GM12878 (cell line): ENCODE results near the gene ANO7. TPM values are rescaled to one million over a fixed set of nuclear protein-coding genes. Genes with fewer than 3 reads are reported as not detected.
A peak's percentile ranks its signal among the peaks of the same experiment; 100 is the strongest.

Experiments used
- ATAC-seq: fragments of 200-7000 bp; cut with Tn5 transposase; 3 replicates; pipeline ENCODE4 v1.9.1; 2020; ENCODE audit warnings: mild to moderate bottlenecking, moderate library complexity
- BruUV-seq: library from RNA; stranded (reverse); fragments of 400-500 nt; replicated peaks from 2 replicates; lab custom pipeline; 2021; lab: Mats Ljungman, UMichigan
- CTCF ChIA-PET: fragments of 300-600 bp; sonication (Branson Sonifier 250); formaldehyde crosslinking; extraction: SDS; loops from one replicate; lab custom pipeline; 2021; ENCODE audit warnings: inconsistent platforms; lab: Yijun Ruan, JAX
- POLR2A ChIA-PET: fragments of 350-600 bp; formaldehyde crosslinking; extraction: SDS; loops from one replicate; lab custom pipeline; 2021; ENCODE audit warnings: inconsistent platforms; lab: Charles Lee
- RAD21 ChIA-PET: fragments of 300-600 bp; sonication (Branson Sonifier 250); formaldehyde crosslinking; loops from one replicate; lab custom pipeline; 2023; ENCODE audit warnings: antibody characterized with exemption; ENCODE audit not compliant: unreplicated experiment; lab: Charles Lee
- SMC1A ChIA-PET: fragments of 300-600 bp; sonication (Branson Sonifier 250); formaldehyde crosslinking; loops from one replicate; lab custom pipeline; 2023; ENCODE audit not compliant: unreplicated experiment, uncharacterized antibody; lab: Charles Lee
- DNase-seq: peaks from one replicate; pipeline ENCODE4 v3.0.0-alpha.2; 2011; ENCODE audit warnings: low read depth, low spot score
- FAIRE-seq: peaks from 3 replicates; lab custom pipeline; 2011; peaks lifted over from hg19 to GRCh38; lab: Jason Lieb, UNC
- H2AFZ ChIP-seq: 2 replicates; pipeline ENCODE4 v1.6.0; 2011; ENCODE audit warnings: low read depth, low read length, control low read depth; ENCODE audit not compliant: control insufficient read depth
- H3K27ac ChIP-seq: 2 replicates; pipeline ENCODE4 v1.5.1; 2011; ENCODE audit warnings: control low read depth; ENCODE audit not compliant: control insufficient read depth, insufficient read depth
- H3K27me3 ChIP-seq, 2 experiments: replicated peaks in 1 of 2; 2 replicates each; pipeline versions ENCODE4 v1.6.0 to v1.6.1; 2011; ENCODE audit warnings: low read length in 1 of 2; ENCODE audit not compliant: control insufficient read depth in 2 of 2, insufficient read depth in 2 of 2
- H3K36me3 ChIP-seq, 2 experiments: 2 replicates each; pipeline ENCODE4 v1.5.1; 2011; ENCODE audit warnings: low read length in 1 of 2; ENCODE audit not compliant: control insufficient read depth in 2 of 2, insufficient read depth in 2 of 2
- H3K4me1 ChIP-seq: 2 replicates; pipeline ENCODE4 v1.6.1; 2011; ENCODE audit warnings: mild to moderate bottlenecking, low read length, moderate library complexity, mixed read lengths; ENCODE audit not compliant: control insufficient read depth, insufficient read depth
- H3K4me2 ChIP-seq: 2 replicates; pipeline ENCODE4 v1.6.0; 2011; ENCODE audit warnings: control low read depth; ENCODE audit not compliant: control insufficient read depth, insufficient read depth
- H3K4me3 ChIP-seq: fragments of 200-600 bp; sonication (generic); 2 replicates; pipeline ENCODE4 v1.5.1; 2016
- H3K79me2 ChIP-seq: 2 replicates; pipeline ENCODE4 v1.6.0; 2011; ENCODE audit warnings: low read length; ENCODE audit not compliant: control insufficient read depth, insufficient read depth
- H3K9ac ChIP-seq: 2 replicates; pipeline ENCODE4 v1.8.0; 2011; ENCODE audit warnings: low read length, control low read depth, mixed read lengths; ENCODE audit not compliant: control insufficient read depth, insufficient read depth
- H3K9me3 ChIP-seq: replicated peaks from 3 replicates; pipeline ENCODE4 v1.5.1; 2011; ENCODE audit warnings: mild to moderate bottlenecking, low read length; ENCODE audit not compliant: control insufficient read depth, insufficient read depth
- H4K20me1 ChIP-seq: 2 replicates; pipeline ENCODE4 v1.6.0; 2011; ENCODE audit not compliant: control insufficient read depth, insufficient read depth
- ASH2L ChIP-seq: fragments of 300-600, 200-600 bp; sonication (generic); IDR thresholded peaks from 2 replicates; pipeline ENCODE4 v1.6.1; 2017; ENCODE audit warnings: low read depth, mild to moderate bottlenecking, borderline replicate concordance
- BACH1 ChIP-seq: fragments of 450-650 bp; IDR thresholded peaks from 2 replicates; pipeline ENCODE4 v1.6.1; 2017; ENCODE audit warnings: mild to moderate bottlenecking, borderline replicate concordance
- CREM ChIP-seq: IDR thresholded peaks from 2 replicates; pipeline ENCODE4 v1.6.1; 2014; ENCODE audit warnings: antibody characterized with exemption, low read depth
- GATAD2B ChIP-seq: fragments of 450-650 bp; conservative IDR thresholded peaks from 2 replicates; pipeline ENCODE4 v1.6.1; 2017; ENCODE audit warnings: low read depth, mild to moderate bottlenecking, moderate library complexity
- IKZF1 ChIP-seq: fragments of 450-650 bp; conservative IDR thresholded peaks from 2 replicates; pipeline ENCODE4 v1.6.1; 2017; ENCODE audit warnings: antibody characterized with exemption, mild to moderate bottlenecking
- LARP7 ChIP-seq: fragments of 450-650 bp; IDR thresholded peaks from 2 replicates; pipeline ENCODE4 v1.6.1; 2017; ENCODE audit warnings: mild to moderate bottlenecking
- MEF2B ChIP-seq: fragments of 450-650 bp; IDR thresholded peaks from 2 replicates; pipeline ENCODE4 v1.6.1; 2018; ENCODE audit warnings: mild to moderate bottlenecking, moderate library complexity; ENCODE audit not compliant: partially characterized antibody, poor library complexity, severe bottlenecking
- NFIC ChIP-seq: IDR thresholded peaks from 2 replicates; pipeline ENCODE4 v1.6.1; 2012; ENCODE audit warnings: low read depth, mild to moderate bottlenecking, inconsistent platforms, low read length, moderate library complexity
- NFXL1 ChIP-seq: fragments of 450-650 bp; IDR thresholded peaks from 2 replicates; pipeline ENCODE4 v1.6.1; 2017; ENCODE audit warnings: antibody characterized with exemption, mild to moderate bottlenecking, borderline replicate concordance
- POLR2A ChIP-seq: IDR thresholded peaks from 2 replicates; pipeline ENCODE4 v1.6.1; 2011; ENCODE audit warnings: low read depth, mild to moderate bottlenecking, low read length
- POLR2AphosphoS5 ChIP-seq: IDR thresholded peaks from 2 replicates; pipeline ENCODE4 v1.6.1; 2011; ENCODE audit warnings: mild to moderate bottlenecking, low read length, inconsistent platforms
- RUNX3 ChIP-seq: IDR thresholded peaks from 2 replicates; pipeline ENCODE4 v1.6.1; 2012; ENCODE audit warnings: low read length, inconsistent platforms
- SMAD1 ChIP-seq: fragments of 450-650 bp; IDR thresholded peaks from 2 replicates; pipeline ENCODE4 v1.6.1; 2018; ENCODE audit warnings: mild to moderate bottlenecking, low read depth; ENCODE audit not compliant: partially characterized antibody
- SMARCA5 ChIP-seq: fragments of 450-650 bp; IDR thresholded peaks from 2 replicates; pipeline ENCODE4 v1.6.1; 2017; ENCODE audit warnings: mild to moderate bottlenecking
- SRF ChIP-seq, 2 experiments: IDR thresholded peaks; 2 replicates each; pipeline ENCODE4 v1.6.1; 2011; ENCODE audit warnings: low read depth in 2 of 2, low read length in 2 of 2, mild to moderate bottlenecking in 1 of 2, moderate library complexity in 1 of 2
- TAF1 ChIP-seq: IDR thresholded peaks from 2 replicates; pipeline ENCODE4 v1.6.1; 2011; ENCODE audit warnings: mild to moderate bottlenecking, low read depth, low read length, borderline replicate concordance
- TCF3 ChIP-seq: IDR thresholded peaks from 2 replicates; pipeline ENCODE4 v1.6.1; 2012; ENCODE audit warnings: low read depth, mild to moderate bottlenecking, low read length, borderline replicate concordance; ENCODE audit not compliant: insufficient read depth
- WGBS: methylation state at CpG from one replicate; pipeline ENCODE4 v1.1.6; 2016; ENCODE audit warnings: low lambda C conversion rate; ENCODE audit not compliant: insufficient replicate concordance, insufficient coverage; ENCODE audit errors: missing lambda C conversion rate; 5-methylcytosine and 5-hydroxymethylcytosine counted together
- in situ Hi-C: fragments of 300-500 bp; cut with MboI; formaldehyde crosslinking; loops from 9 replicates; pipeline ENCODE4 v1.14.3; 2018; ENCODE audit warnings: mixed read lengths
- intact Hi-C: fragments of 100-400 bp; cut with micrococcal nuclease; formaldehyde crosslinking; loops from one replicate; pipeline ENCODE4 v1.14.2; 2022; ENCODE audit not compliant: unreplicated experiment
- polyA plus RNA-seq, 11 experiments: library from polyadenylated mRNA; depleted of rRNA in 4 of 11; unstranded in 6 of 11; stranded (reverse) in 5 of 11; fragments of >200 nt; fragmentation: Nextera tagmentation in 4 of 11; fragmentation: Illumina TruSeq in 1 of 11; extraction: Ambion mirVana in 4 of 11; extraction: Trizol in 1 of 11; gene quantifications; 1 replicate in 1 of 11; 2 replicates in 10 of 11; pipeline versions ENCODE4 v1.2.1 to v1.2.3, GENCODE V29; 2011 to 2016; ENCODE audit warnings: inconsistent platforms in 2 of 11, missing spikeins in 2 of 11, low read depth in 1 of 11
- total RNA-seq, 4 experiments: library from RNA; depleted of rRNA in 3 of 4; stranded (reverse); fragments of >200 nt in 3 of 4; fragmentation: Illumina TruSeq in 1 of 4; extraction: Trizol in 1 of 4; gene quantifications; 2 replicates each; pipeline versions ENCODE4 v1.2.1 to v1.2.3, GENCODE V29; 2013 to 2021
- TF ChIP-seq, protein P1 (sequence below): fragments of 450-650 bp; IDR thresholded peaks from 2 replicates; pipeline ENCODE4 v1.6.1; 2017; ENCODE audit warnings: mild to moderate bottlenecking, moderate library complexity

Gene ANO7
- total and polyA plus RNA-seq, 10 of the 15 experiments (the other 5 are each of a cell fraction or from before 2014, with no cell fraction given) = 0.08 to 1.4 (median 0.44) TPM

DNA sequence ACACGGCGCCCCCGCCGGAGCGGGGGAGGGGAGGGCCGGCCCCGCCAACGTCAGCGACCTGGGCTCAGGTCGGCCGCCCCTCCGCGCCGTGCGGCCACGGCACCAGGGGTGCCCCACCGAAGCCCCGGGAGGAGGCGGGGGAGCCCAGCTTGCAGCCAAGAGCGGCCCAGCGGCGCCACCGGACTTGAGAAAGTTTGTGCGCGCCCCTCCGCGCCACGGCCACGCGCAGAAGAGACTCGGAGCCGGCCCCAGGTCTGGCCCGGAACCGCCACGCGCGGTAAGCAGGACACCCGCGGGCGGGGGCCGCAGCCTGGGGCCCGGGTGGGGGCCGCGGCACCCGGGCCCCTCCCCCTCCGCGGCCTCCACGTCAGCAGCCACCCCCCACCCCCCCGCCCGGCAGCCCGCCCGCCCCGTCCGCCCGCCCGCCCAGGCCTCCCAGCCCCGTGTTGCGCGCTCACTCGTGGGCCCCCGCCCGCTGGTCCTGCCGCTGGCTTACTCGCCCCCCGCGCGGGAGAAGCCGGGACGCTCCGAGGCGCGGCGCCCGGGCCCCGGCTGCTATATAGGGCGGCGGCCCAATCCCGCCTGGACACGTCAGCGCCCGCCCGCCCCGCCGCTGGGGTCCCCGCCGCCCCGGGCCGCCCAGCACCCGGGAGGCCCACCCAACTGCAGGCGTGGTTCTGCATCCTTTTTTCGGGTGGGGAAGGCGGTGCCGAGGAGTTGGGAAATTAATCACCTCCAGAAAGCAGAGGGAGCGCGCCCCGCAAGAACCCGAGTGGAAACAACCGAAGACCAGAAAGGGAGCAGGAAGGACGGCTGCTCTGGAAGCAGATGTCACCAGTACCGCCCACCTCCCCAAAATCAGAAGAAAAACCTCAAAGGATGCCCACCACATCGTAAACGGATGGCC, 84.1 kb downstream of the ANO7 start:
- CTCF ChIA-PET = no interaction called here
- no peak for FAIRE-seq
- intact Hi-C loops = loop anchor here (2.0 kb wide), 2 partner anchors 32 to 42 kb away; partner anchors contain the start of genes HDLBP and SEPTIN2
- no peak for TF ChIP-seq NFIC
- peak; percentile 47; the same call in 1 of the 2 replicates for TF ChIP-seq SMARCA5
- no peak for TF ChIP-seq CREM
- no peak for TF ChIP-seq ASH2L
- peak; percentile 42; the same call in 1 of the 2 replicates for TF ChIP-seq POLR2AphosphoS5
- TF ChIP-seq TAF1 = peak; percentile 26; the same call in 1 of the 2 replicates
- peak; percentile 53; the same call in 1 of the 2 replicates for TF ChIP-seq IKZF1
- TF ChIP-seq, protein P1, sequence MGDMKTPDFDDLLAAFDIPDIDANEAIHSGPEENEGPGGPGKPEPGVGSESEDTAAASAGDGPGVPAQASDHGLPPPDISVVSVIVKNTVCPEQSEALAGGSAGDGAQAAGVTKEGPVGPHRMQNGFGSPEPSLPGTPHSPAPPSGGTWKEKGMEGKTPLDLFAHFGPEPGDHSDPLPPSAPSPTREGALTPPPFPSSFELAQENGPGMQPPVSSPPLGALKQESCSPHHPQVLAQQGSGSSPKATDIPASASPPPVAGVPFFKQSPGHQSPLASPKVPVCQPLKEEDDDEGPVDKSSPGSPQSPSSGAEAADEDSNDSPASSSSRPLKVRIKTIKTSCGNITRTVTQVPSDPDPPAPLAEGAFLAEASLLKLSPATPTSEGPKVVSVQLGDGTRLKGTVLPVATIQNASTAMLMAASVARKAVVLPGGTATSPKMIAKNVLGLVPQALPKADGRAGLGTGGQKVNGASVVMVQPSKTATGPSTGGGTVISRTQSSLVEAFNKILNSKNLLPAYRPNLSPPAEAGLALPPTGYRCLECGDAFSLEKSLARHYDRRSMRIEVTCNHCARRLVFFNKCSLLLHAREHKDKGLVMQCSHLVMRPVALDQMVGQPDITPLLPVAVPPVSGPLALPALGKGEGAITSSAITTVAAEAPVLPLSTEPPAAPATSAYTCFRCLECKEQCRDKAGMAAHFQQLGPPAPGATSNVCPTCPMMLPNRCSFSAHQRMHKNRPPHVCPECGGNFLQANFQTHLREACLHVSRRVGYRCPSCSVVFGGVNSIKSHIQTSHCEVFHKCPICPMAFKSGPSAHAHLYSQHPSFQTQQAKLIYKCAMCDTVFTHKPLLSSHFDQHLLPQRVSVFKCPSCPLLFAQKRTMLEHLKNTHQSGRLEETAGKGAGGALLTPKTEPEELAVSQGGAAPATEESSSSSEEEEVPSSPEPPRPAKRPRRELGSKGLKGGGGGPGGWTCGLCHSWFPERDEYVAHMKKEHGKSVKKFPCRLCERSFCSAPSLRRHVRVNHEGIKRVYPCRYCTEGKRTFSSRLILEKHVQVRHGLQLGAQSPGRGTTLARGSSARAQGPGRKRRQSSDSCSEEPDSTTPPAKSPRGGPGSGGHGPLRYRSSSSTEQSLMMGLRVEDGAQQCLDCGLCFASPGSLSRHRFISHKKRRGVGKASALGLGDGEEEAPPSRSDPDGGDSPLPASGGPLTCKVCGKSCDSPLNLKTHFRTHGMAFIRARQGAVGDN = 0 out of 2 replicates have a peak, but pooled peaks have one; percentile 36
- peak; percentile 6; the same call in 1 of the 2 replicates for TF ChIP-seq RUNX3
- TF ChIP-seq BACH1 = peak; percentile 81
- TF ChIP-seq LARP7 = peak; percentile 63; the same call in 1 of the 2 replicates
- TF ChIP-seq POLR2A = peak; percentile 83
- TF ChIP-seq SMAD1 = no peak
- no peak for TF ChIP-seq TCF3
- peak; percentile 71; the same call in 1 of the 2 replicates for TF ChIP-seq GATAD2B
- TF ChIP-seq NFXL1 = no peak
- no peak for TF ChIP-seq SRF (IDR thresholded peaks at IDR 0.05; ENCODE audit: low read depth in 2 of 2, low read length in 2 of 2)
- no peak for TF ChIP-seq MEF2B

More for the DNA sequence above, 84.1 kb downstream of the ANO7 start:
- peak; percentile 83 for ATAC-seq
- peaks cover 79% of the 10 kb centered on the region for H3K79me2 ChIP-seq
- no peak for DNase-seq
- WGBS = 2% methylated on average over 66 of the region's 102 CpGs
- H3K36me3 ChIP-seq = peaks cover 3 to 4% of the 10 kb centered on the region in 2 experiments; a peak in 3 of 4 replicates
- H3K9ac ChIP-seq = peak overlapping the region; percentile 84
- in situ Hi-C loops = no loop called here
- H3K4me2 ChIP-seq = peak overlapping the region; percentile 32
- no peaks in the 10 kb centered on the region; the same call in 2 of the 3 replicates for H3K9me3 ChIP-seq
- peaks cover 17% of the 10 kb centered on the region for H3K4me1 ChIP-seq
- SMC1A ChIA-PET = no interaction called here
- H3K27me3 ChIP-seq = no peaks in the 10 kb centered on the region
- peaks cover 6% of the 10 kb centered on the region; the same call in 1 of the 2 replicates for H4K20me1 ChIP-seq
- H3K27ac ChIP-seq = peak overlapping the region; percentile 79
- peak overlapping the region; percentile 84 for H3K4me3 ChIP-seq
- POLR2A ChIA-PET = no interaction called here
- no peak overlapping the region for H2AFZ ChIP-seq
- RAD21 ChIA-PET = no interaction called here
- BruUV-seq = no TSS peak
